Panc1 (cell line): ENCODE results near the gene NDUFAF2. TPM values are rescaled to one million over a fixed set of nuclear protein-coding genes. Genes with fewer than 3 reads are reported as not detected.

Experiments used
- ATAC-seq: fragments of 200-7000 bp; cut with Tn5 transposase; 2 replicates; pipeline ENCODE4 v1.9.1; 2020; ENCODE audit warnings: mild to moderate bottlenecking, moderate library complexity
- BruUV-seq: library from RNA; stranded (reverse); fragments of 400-500 nt; replicated peaks from 2 replicates; lab custom pipeline; 2021; lab: Mats Ljungman, UMichigan
- CTCF ChIA-PET: fragments of 300-600 bp; sonication (Branson Sonifier 250); formaldehyde crosslinking; loops from one replicate; lab custom pipeline; 2022; ENCODE audit warnings: antibody characterized with exemption; lab: Charles Lee
- POLR2A ChIA-PET: fragments of 300-600 bp; sonication (Branson Sonifier 250); formaldehyde crosslinking; loops from one replicate; lab custom pipeline; 2022; ENCODE audit warnings: antibody characterized with exemption; lab: Charles Lee
- DNase-seq: peaks from one replicate; pipeline ENCODE4 v3.0.0-alpha.2; 2010; ENCODE audit warnings: low read depth, low spot score
- H3K27ac ChIP-seq: 2 replicates; pipeline ENCODE4 v1.5.1; 2011; ENCODE audit warnings: mild to moderate bottlenecking, low read length, inconsistent platforms
- H3K27me3 ChIP-seq: fragments of 200-500 bp; sonication (Bioruptor generic); 2 replicates; pipeline ENCODE4 v1.6.0; 2014; ENCODE audit warnings: low read length, inconsistent platforms; ENCODE audit not compliant: control insufficient read depth, insufficient read depth
- H3K36me3 ChIP-seq: fragments of 200-500 bp; sonication (Bioruptor generic); 2 replicates; pipeline ENCODE4 v1.5.1; 2014; ENCODE audit warnings: inconsistent platforms, mild to moderate bottlenecking, low read length, moderate library complexity; ENCODE audit not compliant: control insufficient read depth, insufficient read depth
- H3K4me1 ChIP-seq: 2 replicates; pipeline ENCODE4 v1.5.1; 2011; ENCODE audit warnings: inconsistent platforms, mild to moderate bottlenecking, low read length, moderate library complexity; ENCODE audit not compliant: control insufficient read depth, insufficient read depth
- H3K4me3 ChIP-seq, 2 experiments: 2 replicates each; pipeline ENCODE4 v1.5.1; 2011 to 2012; ENCODE audit warnings: low read depth in 2 of 2, low read length in 2 of 2, mild to moderate bottlenecking in 2 of 2, inconsistent platforms in 1 of 2, moderate library complexity in 1 of 2
- H3K9me3 ChIP-seq: fragments of 200-500 bp; sonication (Bioruptor generic); 2 replicates; pipeline ENCODE4 v1.5.1; 2014; ENCODE audit warnings: low read depth, mild to moderate bottlenecking, inconsistent platforms, low read length, moderate library complexity; ENCODE audit not compliant: control insufficient read depth, insufficient read depth
- CTCF ChIP-seq: fragments of 450-650 bp; IDR thresholded peaks from 2 replicates; pipeline ENCODE4 v1.5.1; 2017; ENCODE audit warnings: mild to moderate bottlenecking
- POLR2AphosphoS5 ChIP-seq: IDR thresholded peaks from 2 replicates; pipeline ENCODE4 v1.6.1; 2012; ENCODE audit warnings: mild to moderate bottlenecking, low read depth, low read length, moderate library complexity
- REST ChIP-seq, 2 experiments: IDR thresholded peaks; 2 replicates each; pipeline ENCODE4 v1.6.1; 2011 to 2012; ENCODE audit warnings: low read depth in 2 of 2, control low read depth in 1 of 2, low read length in 1 of 2, mild to moderate bottlenecking in 1 of 2, moderate library complexity in 1 of 2; ENCODE audit not compliant: insufficient read depth in 1 of 2
- SIN3A ChIP-seq: IDR thresholded peaks from 2 replicates; pipeline ENCODE4 v1.6.1; 2012; ENCODE audit warnings: low read depth, mild to moderate bottlenecking, low read length, moderate library complexity, borderline replicate concordance; ENCODE audit not compliant: insufficient read depth
- TCF7L2 ChIP-seq: IDR thresholded peaks from 2 replicates; pipeline ENCODE4 v1.6.1; 2011; ENCODE audit warnings: mild to moderate bottlenecking, low read depth, low read length, inconsistent platforms
- in situ Hi-C: cut with HindIII; loops from 2 replicates; pipeline ENCODE4 v1.10.0; 2016; ENCODE audit warnings: low sequenced_read_pairs, low pct_unique_long_range_greater_than_20kb
- intact Hi-C: fragments of 100-400 bp; cut with micrococcal nuclease; formaldehyde crosslinking; loops from one replicate; pipeline ENCODE4 v1.10.0; 2022; ENCODE audit not compliant: unreplicated experiment
- total RNA-seq: library from RNA; stranded (reverse); gene quantifications from one replicate; pipeline ENCODE4 v1.2.1, GENCODE V29; 2021; ENCODE audit not compliant: unreplicated experiment

Gene NDUFAF2
- total RNA-seq, 1 experiment from 2014 or later, result 41.6 TPM

DNA sequence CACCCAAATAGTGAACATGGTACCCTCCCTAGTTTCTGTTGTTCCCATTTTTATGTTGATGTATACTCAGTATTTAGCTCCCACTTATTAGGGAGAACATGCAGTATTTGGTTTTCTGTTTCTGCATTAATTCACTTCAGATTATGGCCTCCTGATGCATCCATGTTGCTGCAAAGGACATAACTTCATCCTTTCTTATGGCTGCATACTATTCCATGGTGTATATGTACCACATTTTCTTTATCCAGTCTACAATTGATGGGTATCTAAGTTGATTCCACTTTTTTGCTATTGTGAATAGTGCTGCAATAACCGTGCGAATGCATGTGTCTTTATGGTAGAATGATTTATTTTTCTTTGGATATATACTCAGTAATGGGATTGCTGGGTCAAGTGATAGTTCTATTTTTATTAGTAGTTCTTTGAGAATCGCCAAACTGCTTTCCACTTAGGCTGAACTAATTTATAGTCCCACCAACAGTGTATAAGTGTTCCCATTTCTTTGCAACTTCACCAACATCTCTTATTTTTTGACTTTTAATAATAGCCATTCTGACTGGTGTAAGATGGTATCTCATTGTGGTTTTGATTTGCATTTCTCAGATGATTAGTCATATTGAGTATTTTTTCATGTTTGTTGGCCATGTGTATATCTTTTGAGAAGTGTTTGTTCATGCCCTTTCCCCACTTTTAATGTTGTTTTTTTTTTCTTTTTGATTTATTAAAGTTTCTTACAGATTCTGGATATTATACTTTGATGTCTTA lies 137.7 kb downstream of the NDUFAF2 start:
- Histone ChIP-seq H3K4me1 (no peaks in the 10 kb centered on the region), H3K27me3 (no peaks in the 10 kb centered on the region), H3K9me3 (no peaks in the 10 kb centered on the region), H3K4me3 (no peak overlapping the region), H3K27ac (no peak overlapping the region), H3K36me3 (no peaks in the 10 kb centered on the region)
- ATAC-seq, result no peak
- DNase-seq, result no peak
- intact Hi-C loops (no loop called here), in situ Hi-C loops (no loop called here)
- no TSS peak for BruUV-seq
- no peak for TF ChIP-seq POLR2AphosphoS5
- no peak for TF ChIP-seq SIN3A
- TF ChIP-seq TCF7L2, result no peak
- TF ChIP-seq CTCF, result no peak
- no peak for TF ChIP-seq REST (IDR thresholded peaks at IDR 0.05; ENCODE audit: insufficient read depth in 1 of 2, low read depth in 2 of 2, low read length in 1 of 2)
- ChIA-PET POLR2A (interaction anchor here (0.7 kb wide), 1 partner anchor 138 kb away, joined by 3 read pairs; the partner anchor contains the start of gene ERCC8), CTCF (no interaction called here)

GRCh38 chr5:61084658-61085057 lies 139.7 kb downstream of the NDUFAF2 start:
- no TSS peak for BruUV-seq
- DNase-seq, result no peak
- no peak overlapping the region for H3K27ac ChIP-seq
- H3K36me3 ChIP-seq, result no peaks in the 10 kb centered on the region
- H3K4me1 ChIP-seq, result no peaks in the 10 kb centered on the region
- no peaks in the 10 kb centered on the region for H3K9me3 ChIP-seq
- in situ Hi-C loops, result no loop called here
- no peak overlapping the region for H3K4me3 ChIP-seq
- intact Hi-C loops, result no loop called here
- no peak for ATAC-seq
- POLR2A ChIA-PET, result no interaction called here
- no peaks in the 10 kb centered on the region for H3K27me3 ChIP-seq
- TF ChIP-seq REST (IDR thresholded peaks at IDR 0.05; ENCODE audit: insufficient read depth in 1 of 2, low read depth in 2 of 2, low read length in 1 of 2), result no peak
- no peak for TF ChIP-seq CTCF
- TF ChIP-seq POLR2AphosphoS5, result no peak
- CTCF ChIA-PET, result no interaction called here
